Heart left ventricle (tissue), 13 donors: Measurements from ENCODE around the gene HADHB.

Experiments used
- POLR2A ChIP-seq, 2 donors: fragments of 450-650 bp; IDR thresholded peaks; one replicate each; pipeline ENCODE4 v1.6.1; 2017; ENCODE audit warnings: antibody characterized with exemption in 2 of 2, mild to moderate bottlenecking in 2 of 2, moderate library complexity in 2 of 2
- TF ChIP-seq, protein P1 (sequence below), 12 donors: fragments of 200-600 bp; sonication (generic) in 4 of 12; IDR thresholded peaks; one replicate each; pipeline versions ENCODE4 v1.5.0 to v1.8.0; 2018 to 2022; ENCODE audit warnings: antibody characterized with exemption in 12 of 12, mild to moderate bottlenecking in 5 of 12
- donor health status: ischemic (EF 13 %, LVEDD 7.1; RV severe dilation, severe dysfunction).
- donor health status: DM: no; HTN: yes; CAD: no.
- donor health status: DM: no; HTN: no; CAD: no.
- donor health status: ischemic (EF 25% LVEDD 6.9; RV normal size, moderate dysfunction).
- donor health status: ischemic (EF 25% LVEDD 5.7; RV mildly dilated, moderate dysfunction).
- donor health status: ischemic (EF 35%, LVEDD 5.7; RV mildly dilated, moderate dysfunction).
- donor health status: nonischemic (EF 11% LVEDD 7.7; RV severe dilation, severe dysfunction).
- donor health status: DM: yes; HTN: yes; CAD: no.
- donor health status: PGD.
- donor health status: ischemic (EF 29% LVEDD 5.4; RV normal size, mild dysfunction).
- donor health status: nonischemic (EF 23%, LVEDD 6.1; RV moderate dilation, normal function).

DNA sequence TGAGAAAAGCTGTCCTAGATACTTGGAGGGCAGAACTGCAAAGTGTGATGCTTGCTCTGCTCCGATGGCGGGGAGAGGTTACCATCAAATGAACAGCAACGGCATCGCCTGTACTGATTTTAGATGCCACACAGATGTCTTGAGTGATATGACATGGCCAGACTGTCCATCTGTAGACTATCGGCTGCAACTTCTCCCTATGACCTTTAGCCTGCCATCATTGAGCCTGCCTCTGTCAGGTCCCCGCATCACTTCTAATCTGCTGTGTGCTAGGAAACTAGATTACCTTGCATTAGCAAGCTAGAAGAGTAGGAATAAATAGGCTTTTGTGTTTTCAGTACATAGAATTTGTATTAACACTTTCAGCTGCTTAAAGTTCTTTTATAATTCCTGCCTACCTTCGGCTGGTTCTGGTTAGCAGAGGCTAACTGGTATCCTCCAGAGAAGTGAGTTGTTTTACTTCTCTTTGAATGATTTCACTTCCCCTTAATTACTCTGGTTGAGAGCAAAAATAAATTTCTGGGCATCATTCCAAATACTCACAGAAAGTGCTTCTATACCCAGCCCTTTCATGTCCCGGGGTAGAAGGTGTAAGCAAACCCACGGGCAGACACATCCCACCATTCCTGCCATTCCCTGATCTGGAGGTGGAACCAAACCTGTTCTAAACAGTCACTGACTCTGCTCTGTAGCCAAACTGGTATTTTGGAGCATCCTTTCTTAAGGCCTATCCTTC, 47.9 kb upstream of the HADHB start:
- TF ChIP-seq, protein P1, sequence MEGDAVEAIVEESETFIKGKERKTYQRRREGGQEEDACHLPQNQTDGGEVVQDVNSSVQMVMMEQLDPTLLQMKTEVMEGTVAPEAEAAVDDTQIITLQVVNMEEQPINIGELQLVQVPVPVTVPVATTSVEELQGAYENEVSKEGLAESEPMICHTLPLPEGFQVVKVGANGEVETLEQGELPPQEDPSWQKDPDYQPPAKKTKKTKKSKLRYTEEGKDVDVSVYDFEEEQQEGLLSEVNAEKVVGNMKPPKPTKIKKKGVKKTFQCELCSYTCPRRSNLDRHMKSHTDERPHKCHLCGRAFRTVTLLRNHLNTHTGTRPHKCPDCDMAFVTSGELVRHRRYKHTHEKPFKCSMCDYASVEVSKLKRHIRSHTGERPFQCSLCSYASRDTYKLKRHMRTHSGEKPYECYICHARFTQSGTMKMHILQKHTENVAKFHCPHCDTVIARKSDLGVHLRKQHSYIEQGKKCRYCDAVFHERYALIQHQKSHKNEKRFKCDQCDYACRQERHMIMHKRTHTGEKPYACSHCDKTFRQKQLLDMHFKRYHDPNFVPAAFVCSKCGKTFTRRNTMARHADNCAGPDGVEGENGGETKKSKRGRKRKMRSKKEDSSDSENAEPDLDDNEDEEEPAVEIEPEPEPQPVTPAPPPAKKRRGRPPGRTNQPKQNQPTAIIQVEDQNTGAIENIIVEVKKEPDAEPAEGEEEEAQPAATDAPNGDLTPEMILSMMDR (IDR thresholded peaks at IDR 0.05), result no peak
- no peak for TF ChIP-seq POLR2A (IDR thresholded peaks at IDR 0.05)
